Tibial artery (tissue), 4 donors: Measurements from ENCODE around the gene BRME1.

ENCODE experiments used
- DNase-seq, 2 donors: peaks; one replicate each; pipeline ENCODE4 v3.0.0-alpha.2; 2019
- H3K27ac ChIP-seq, 2 donors: fragments of 200-600 bp; sonication (generic) in 1 of 2; 1 replicate in 1 of 2; 2 replicates in 1 of 2; pipeline ENCODE4 v1.5.1; 2018 to 2019; ENCODE audit warnings: mild to moderate bottlenecking in 1 of 2
- H3K27me3 ChIP-seq, 2 donors: fragments of 200-600 bp; sonication (generic) in 1 of 2; one replicate each; pipeline versions ENCODE4 v1.5.1 to v1.6.0; 2016 to 2019
- H3K36me3 ChIP-seq, 3 donors: fragments of 200-600 bp; sonication (generic) in 2 of 3; one replicate each; pipeline ENCODE4 v1.5.1; 2016 to 2019; ENCODE audit warnings: mild to moderate bottlenecking in 2 of 3
- H3K4me1 ChIP-seq, 4 donors: fragments of 200-600 bp; sonication (generic) in 2 of 4; 1 replicate in 3 of 4; 2 replicates in 1 of 4; pipeline ENCODE4 v1.5.1; 2016 to 2019
- H3K4me3 ChIP-seq, 2 donors: fragments of 200-600 bp; sonication (generic) in 1 of 2; 1 replicate in 1 of 2; 2 replicates in 1 of 2; pipeline ENCODE4 v1.5.1; 2018 to 2019; ENCODE audit warnings: mild to moderate bottlenecking in 2 of 2
- H3K9me3 ChIP-seq, 3 donors: fragments of 200-600 bp; sonication (generic) in 1 of 3; one replicate each; pipeline ENCODE4 v1.5.1; 2016 to 2019
- intact Hi-C: fragments of 100-400 bp; cut with DNase I; formaldehyde crosslinking; loops from one replicate; pipeline ENCODE4 v1.15.0; 2023; ENCODE audit warnings: low total_unique reads
- TF ChIP-seq, protein P1 (sequence below), 2 experiments: fragments of 200-600 bp in 1 of 2; fragments of 450-650 bp in 1 of 2; IDR thresholded peaks; one replicate each; pipeline ENCODE4 v1.5.1; 2017 to 2019; ENCODE audit warnings: antibody characterized with exemption in 2 of 2, mild to moderate bottlenecking in 1 of 2, moderate library complexity in 1 of 2

Gene BRME1

DNA sequence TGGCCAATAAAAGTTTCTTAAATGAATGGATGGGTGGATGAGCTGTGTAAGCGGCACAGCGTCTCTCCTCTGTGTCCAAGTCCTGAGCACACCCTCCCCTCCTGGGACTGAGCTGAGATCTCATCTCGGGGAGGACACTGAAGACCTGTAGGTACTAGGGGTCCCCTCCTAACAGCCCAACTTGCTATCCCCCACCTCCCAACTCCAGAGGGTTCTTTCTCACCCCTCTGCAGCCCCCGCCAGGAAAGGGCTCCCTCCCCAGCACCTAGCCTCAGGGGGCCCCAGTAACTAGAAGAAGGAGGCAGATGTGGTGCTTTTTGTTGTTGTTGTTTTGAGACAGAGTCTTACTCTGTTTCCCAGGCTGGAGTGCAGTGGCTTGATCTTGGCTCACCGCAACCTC lies 30.1 kb downstream of the BRME1 start:
- TF ChIP-seq, protein P1, sequence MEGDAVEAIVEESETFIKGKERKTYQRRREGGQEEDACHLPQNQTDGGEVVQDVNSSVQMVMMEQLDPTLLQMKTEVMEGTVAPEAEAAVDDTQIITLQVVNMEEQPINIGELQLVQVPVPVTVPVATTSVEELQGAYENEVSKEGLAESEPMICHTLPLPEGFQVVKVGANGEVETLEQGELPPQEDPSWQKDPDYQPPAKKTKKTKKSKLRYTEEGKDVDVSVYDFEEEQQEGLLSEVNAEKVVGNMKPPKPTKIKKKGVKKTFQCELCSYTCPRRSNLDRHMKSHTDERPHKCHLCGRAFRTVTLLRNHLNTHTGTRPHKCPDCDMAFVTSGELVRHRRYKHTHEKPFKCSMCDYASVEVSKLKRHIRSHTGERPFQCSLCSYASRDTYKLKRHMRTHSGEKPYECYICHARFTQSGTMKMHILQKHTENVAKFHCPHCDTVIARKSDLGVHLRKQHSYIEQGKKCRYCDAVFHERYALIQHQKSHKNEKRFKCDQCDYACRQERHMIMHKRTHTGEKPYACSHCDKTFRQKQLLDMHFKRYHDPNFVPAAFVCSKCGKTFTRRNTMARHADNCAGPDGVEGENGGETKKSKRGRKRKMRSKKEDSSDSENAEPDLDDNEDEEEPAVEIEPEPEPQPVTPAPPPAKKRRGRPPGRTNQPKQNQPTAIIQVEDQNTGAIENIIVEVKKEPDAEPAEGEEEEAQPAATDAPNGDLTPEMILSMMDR (IDR thresholded peaks at IDR 0.05): no peak
- H3K4me3 ChIP-seq: no peak overlapping the region
- intact Hi-C loops: no loop called here
- peaks cover 0 to 24% (median 21%) of the 10 kb centered on the region in 4 donors for H3K4me1 ChIP-seq
- DNase-seq: no peak
- no peaks in the 10 kb centered on the region for H3K9me3 ChIP-seq
- H3K27me3 ChIP-seq: peaks cover 0 to 9% of the 10 kb centered on the region in 2 donors
- no peaks in the 10 kb centered on the region for H3K36me3 ChIP-seq
- no peak overlapping the region for H3K27ac ChIP-seq

- TF ChIP-seq, protein P1 (IDR thresholded peaks at IDR 0.05): no peak
- H3K36me3 ChIP-seq: no peaks in the 10 kb centered on the region
- no peaks in the 10 kb centered on the region for H3K9me3 ChIP-seq
- H3K27ac ChIP-seq: no peak overlapping the region
- no peak overlapping the region for H3K4me3 ChIP-seq
- intact Hi-C loops: no loop called here
- H3K27me3 ChIP-seq: peaks cover 0 to 9% of the 10 kb centered on the region in 2 donors
- peaks cover 0 to 11% (median 9%) of the 10 kb centered on the region in 4 donors for H3K4me1 ChIP-seq
- no peak for DNase-seq
Observed at GRCh38 chr19:13873834-13874515, 31.9 kb downstream of the BRME1 start.

GRCh38 chr19:13872695-13873389 lies 33.1 kb downstream of the BRME1 start:
- peaks cover 0 to 9% of the 10 kb centered on the region in 2 donors for H3K27me3 ChIP-seq
- no peak for DNase-seq
- peak overlapping the region in 1 of 2 donors; percentile 42 for H3K4me3 ChIP-seq
- H3K9me3 ChIP-seq: no peaks in the 10 kb centered on the region
- no peak overlapping the region for H3K27ac ChIP-seq
- TF ChIP-seq, protein P1 (IDR thresholded peaks at IDR 0.05): no peak
- no peaks in the 10 kb centered on the region for H3K36me3 ChIP-seq
- peaks cover 0 to 11% (median 9%) of the 10 kb centered on the region in 4 donors for H3K4me1 ChIP-seq
- intact Hi-C loops: loop anchor here (1.0 kb wide), 1 partner anchor 311 kb away; no protein-coding TSS in a partner anchor

- H3K27me3 ChIP-seq: peaks cover 0 to 9% of the 10 kb centered on the region in 2 donors
- H3K9me3 ChIP-seq: no peaks in the 10 kb centered on the region
- H3K27ac ChIP-seq: no peak overlapping the region
- intact Hi-C loops: loop anchor here (1.0 kb wide), 1 partner anchor 312 kb away; no protein-coding TSS in a partner anchor
- no peak overlapping the region for H3K4me3 ChIP-seq
- TF ChIP-seq, protein P1 (IDR thresholded peaks at IDR 0.05): no peak
- no peak for DNase-seq
- H3K4me1 ChIP-seq: peaks cover 0 to 11% (median 9%) of the 10 kb centered on the region in 4 donors
- H3K36me3 ChIP-seq: no peaks in the 10 kb centered on the region
Observed at GRCh38 chr19:13872339-13872694, 33.6 kb downstream of the BRME1 start.

- H3K36me3 ChIP-seq: no peaks in the 10 kb centered on the region
- no peak overlapping the region for H3K4me3 ChIP-seq
- intact Hi-C loops: no loop called here
- no peak overlapping the region for H3K27ac ChIP-seq
- no peaks in the 10 kb centered on the region for H3K9me3 ChIP-seq
- peaks cover 0 to 9% of the 10 kb centered on the region in 2 donors for H3K27me3 ChIP-seq
- no peak for DNase-seq
- H3K4me1 ChIP-seq: peaks cover 0 to 18% (median 11%) of the 10 kb centered on the region in 4 donors
- TF ChIP-seq, protein P1 (IDR thresholded peaks at IDR 0.05): no peak
Observed at GRCh38 chr19:13870873-13871272, 35.0 kb downstream of the BRME1 start.
